ENCODE results near the gene ARHGAP19.

GRCh38 chr10:97255512-97256293 is 36.7 kb downstream of the ARHGAP19 start:
- TF ChIP-seq CTCF (conservative IDR thresholded peaks at IDR 0.05) (no peak), ZFX (IDR thresholded peaks at IDR 0.05) (no peak)
